Adrenal gland (tissue), 5 donors: ENCODE results near the gene NIPBL.

ENCODE experiments used
- POLR2A ChIP-seq, 2 donors: fragments of 450-650 bp; IDR thresholded peaks; one replicate each; pipeline ENCODE4 v1.6.1; 2017; ENCODE audit warnings: antibody characterized with exemption in 2 of 2, mild to moderate bottlenecking in 2 of 2, moderate library complexity in 1 of 2
- TF ChIP-seq, protein P1 (sequence below), 6 experiments: fragments of 450-650 bp in 4 of 6; fragments of 200-600 bp in 2 of 6; sonication (generic) in 1 of 6; IDR thresholded peaks; 1 replicate in 5 of 6; 2 replicates in 1 of 6; pipeline versions ENCODE4 v1.5.1 to v1.8.0; 2016 to 2021; ENCODE audit warnings: antibody characterized with exemption in 6 of 6, mild to moderate bottlenecking in 2 of 6, moderate library complexity in 1 of 6
- donor health status: DM: no; HTN: no; CAD: no.

- no peak for TF ChIP-seq POLR2A (IDR thresholded peaks at IDR 0.05)
- TF ChIP-seq, protein P1, sequence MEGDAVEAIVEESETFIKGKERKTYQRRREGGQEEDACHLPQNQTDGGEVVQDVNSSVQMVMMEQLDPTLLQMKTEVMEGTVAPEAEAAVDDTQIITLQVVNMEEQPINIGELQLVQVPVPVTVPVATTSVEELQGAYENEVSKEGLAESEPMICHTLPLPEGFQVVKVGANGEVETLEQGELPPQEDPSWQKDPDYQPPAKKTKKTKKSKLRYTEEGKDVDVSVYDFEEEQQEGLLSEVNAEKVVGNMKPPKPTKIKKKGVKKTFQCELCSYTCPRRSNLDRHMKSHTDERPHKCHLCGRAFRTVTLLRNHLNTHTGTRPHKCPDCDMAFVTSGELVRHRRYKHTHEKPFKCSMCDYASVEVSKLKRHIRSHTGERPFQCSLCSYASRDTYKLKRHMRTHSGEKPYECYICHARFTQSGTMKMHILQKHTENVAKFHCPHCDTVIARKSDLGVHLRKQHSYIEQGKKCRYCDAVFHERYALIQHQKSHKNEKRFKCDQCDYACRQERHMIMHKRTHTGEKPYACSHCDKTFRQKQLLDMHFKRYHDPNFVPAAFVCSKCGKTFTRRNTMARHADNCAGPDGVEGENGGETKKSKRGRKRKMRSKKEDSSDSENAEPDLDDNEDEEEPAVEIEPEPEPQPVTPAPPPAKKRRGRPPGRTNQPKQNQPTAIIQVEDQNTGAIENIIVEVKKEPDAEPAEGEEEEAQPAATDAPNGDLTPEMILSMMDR (IDR thresholded peaks at IDR 0.05): no peak
Measured at GRCh38 chr5:37071487-37071886, 194.9 kb downstream of the NIPBL start.
